Smooth muscle cell (in vitro differentiated cells): ENCODE measurements around the gene MRPL30. TPM values are rescaled to one million over a fixed set of nuclear protein-coding genes. Genes with fewer than 3 reads are reported as not detected.

ENCODE experiments used
- DNase-seq: peaks from one replicate; lab custom pipeline; 2025; ENCODE audit not compliant: unreplicated experiment; lab: John Stamatoyannopoulos, UW
- H2AFZ ChIP-seq: fragments of 200-600 bp; sonication (generic); 2 replicates; pipeline ENCODE4 v1.6.0; 2016; ENCODE audit warnings: antibody characterized with exemption, low read depth, mild to moderate bottlenecking
- H3F3A ChIP-seq: fragments of 200-600 bp; sonication (generic); 2 replicates; pipeline ENCODE4 v1.6.0; 2017; ENCODE audit warnings: antibody characterized with exemption, low read depth
- H3K27ac ChIP-seq: fragments of 200-600 bp; sonication (generic); 2 replicates; pipeline ENCODE4 v1.5.1; 2016; ENCODE audit warnings: low read depth, mild to moderate bottlenecking
- H3K27me3 ChIP-seq: fragments of 200-600 bp; sonication (generic); 2 replicates; pipeline ENCODE4 v1.6.1; 2016; ENCODE audit warnings: low read depth, mild to moderate bottlenecking
- H3K36me3 ChIP-seq: fragments of 200-600 bp; sonication (generic); 2 replicates; pipeline ENCODE4 v1.5.1; 2016; ENCODE audit warnings: low read depth
- H3K4me1 ChIP-seq: fragments of 200-600 bp; sonication (generic); 2 replicates; pipeline ENCODE4 v1.5.1; 2016; ENCODE audit warnings: low read depth
- H3K4me2 ChIP-seq: fragments of 200-600 bp; sonication (generic); 2 replicates; pipeline ENCODE4 v1.6.0; 2016; ENCODE audit warnings: mild to moderate bottlenecking
- H3K4me3 ChIP-seq: fragments of 200-600 bp; sonication (generic); 2 replicates; pipeline ENCODE4 v1.5.1; 2016; ENCODE audit warnings: mild to moderate bottlenecking
- H3K79me2 ChIP-seq: fragments of 200-600 bp; sonication (generic); 2 replicates; pipeline ENCODE4 v1.6.0; 2016; ENCODE audit warnings: low read depth, mild to moderate bottlenecking
- H3K9ac ChIP-seq: fragments of 200-600 bp; sonication (generic); 2 replicates; pipeline ENCODE4 v1.6.0; 2016; ENCODE audit warnings: low read depth
- H3K9me3 ChIP-seq: fragments of 200-600 bp; sonication (generic); replicated peaks from 2 replicates; pipeline ENCODE4 v1.5.1; 2016; ENCODE audit warnings: low read depth
- H4K20me1 ChIP-seq: fragments of 200-600 bp; sonication (generic); 2 replicates; pipeline ENCODE4 v1.6.0; 2016; ENCODE audit warnings: low read depth
- WGBS: methylation state at CpG from one replicate; pipeline ENCODE4 v1.1.7; 2016; ENCODE audit warnings: low lambda C conversion rate; 5-methylcytosine and 5-hydroxymethylcytosine counted together
- polyA plus RNA-seq: library from polyadenylated mRNA; unstranded; fragments of >200 nt; fragmentation: Nextera tagmentation; extraction: Ambion mirVana; gene quantifications from 2 replicates; pipeline ENCODE4 v1.2.1, GENCODE V29; 2016
- total RNA-seq: library from RNA; depleted of rRNA; stranded (reverse); fragments of >200 nt; gene quantifications from 2 replicates; pipeline ENCODE4 v1.2.3, GENCODE V29; 2014
- TF ChIP-seq, protein P1 (sequence below): fragments of 200-600 bp; sonication (generic); IDR thresholded peaks from 2 replicates; pipeline ENCODE4 v1.5.1; 2017; ENCODE audit warnings: borderline replicate concordance, mild to moderate bottlenecking, antibody characterized with exemption; ENCODE audit not compliant: insufficient read depth, poor library complexity, severe bottlenecking

Gene MRPL30
- total and polyA plus RNA-seq, 2 experiments from 2014 or later, result 18.8 to 23.1 TPM

DNA sequence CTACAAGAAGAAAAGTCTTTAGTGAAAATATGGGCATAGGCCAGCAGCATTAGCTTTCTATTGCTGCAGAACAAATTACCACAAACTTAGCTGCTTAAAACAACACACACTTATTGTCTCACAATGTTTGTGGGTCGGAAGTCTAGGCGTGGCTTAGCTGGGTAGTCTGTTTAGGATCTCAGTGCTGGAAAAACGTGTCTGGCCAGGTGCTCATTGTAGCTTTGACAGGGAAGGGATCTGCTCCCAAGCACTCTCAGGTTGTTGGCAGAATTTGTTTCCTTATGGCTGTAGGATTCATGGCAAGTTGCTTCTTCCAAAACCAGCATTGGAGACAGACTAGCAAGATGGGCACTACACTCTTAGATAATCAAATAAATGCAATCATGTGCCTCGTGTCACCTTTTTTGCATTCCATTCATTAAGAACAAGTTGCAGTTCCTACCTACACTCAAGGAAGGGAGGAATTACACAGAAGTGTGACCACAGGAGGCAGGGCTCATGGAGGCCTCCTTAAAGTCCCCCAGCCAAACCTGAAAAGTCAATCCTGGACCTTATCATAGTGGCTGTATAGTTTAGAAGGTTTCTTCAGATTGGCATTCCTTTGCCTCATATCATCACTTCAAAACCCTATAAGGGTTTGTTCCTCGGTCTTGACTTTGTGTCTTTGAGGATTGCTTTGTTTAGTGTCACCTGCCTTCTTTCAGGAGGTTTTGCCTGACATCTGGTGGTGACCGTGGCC, 17.3 kb downstream of the MRPL30 start:
- Histone ChIP-seq H3K79me2 (no peaks in the 10 kb centered on the region), H3K4me2 (no peak overlapping the region), H3F3A (peaks cover 4% of the 10 kb centered on the region), H3K4me1 (no peaks in the 10 kb centered on the region), H3K9ac (no peak overlapping the region), H4K20me1 (no peaks in the 10 kb centered on the region), H3K4me3 (no peak overlapping the region), H3K27me3 (no peaks in the 10 kb centered on the region), H3K9me3 (no peaks in the 10 kb centered on the region), H3K27ac (peak overlapping the region; percentile 48), H2AFZ (no peak overlapping the region), H3K36me3 (peaks cover 18% of the 10 kb centered on the region)
- DNase-seq, result no peak
- TF ChIP-seq, protein P1, sequence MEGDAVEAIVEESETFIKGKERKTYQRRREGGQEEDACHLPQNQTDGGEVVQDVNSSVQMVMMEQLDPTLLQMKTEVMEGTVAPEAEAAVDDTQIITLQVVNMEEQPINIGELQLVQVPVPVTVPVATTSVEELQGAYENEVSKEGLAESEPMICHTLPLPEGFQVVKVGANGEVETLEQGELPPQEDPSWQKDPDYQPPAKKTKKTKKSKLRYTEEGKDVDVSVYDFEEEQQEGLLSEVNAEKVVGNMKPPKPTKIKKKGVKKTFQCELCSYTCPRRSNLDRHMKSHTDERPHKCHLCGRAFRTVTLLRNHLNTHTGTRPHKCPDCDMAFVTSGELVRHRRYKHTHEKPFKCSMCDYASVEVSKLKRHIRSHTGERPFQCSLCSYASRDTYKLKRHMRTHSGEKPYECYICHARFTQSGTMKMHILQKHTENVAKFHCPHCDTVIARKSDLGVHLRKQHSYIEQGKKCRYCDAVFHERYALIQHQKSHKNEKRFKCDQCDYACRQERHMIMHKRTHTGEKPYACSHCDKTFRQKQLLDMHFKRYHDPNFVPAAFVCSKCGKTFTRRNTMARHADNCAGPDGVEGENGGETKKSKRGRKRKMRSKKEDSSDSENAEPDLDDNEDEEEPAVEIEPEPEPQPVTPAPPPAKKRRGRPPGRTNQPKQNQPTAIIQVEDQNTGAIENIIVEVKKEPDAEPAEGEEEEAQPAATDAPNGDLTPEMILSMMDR, result no peak
- 73% methylated on average over 6 of the region's 6 CpGs for WGBS

GRCh38 chr2:99200076-99200800, 19.3 kb downstream of the MRPL30 start:
- no peaks in the 10 kb centered on the region for H3K4me1 ChIP-seq
- no peak overlapping the region for H3K9ac ChIP-seq
- H3K36me3 ChIP-seq, result peaks cover 18% of the 10 kb centered on the region
- peaks cover 4% of the 10 kb centered on the region for H3F3A ChIP-seq
- H3K27me3 ChIP-seq, result no peaks in the 10 kb centered on the region
- H3K27ac ChIP-seq, result no peak overlapping the region
- no peak overlapping the region for H3K4me3 ChIP-seq
- H3K9me3 ChIP-seq, result no peaks in the 10 kb centered on the region
- no peaks in the 10 kb centered on the region for H3K79me2 ChIP-seq
- TF ChIP-seq, protein P1, result no peak
- no peaks in the 10 kb centered on the region for H4K20me1 ChIP-seq
- no peak for DNase-seq
- WGBS, result 97% methylated on average over 7 of the region's 7 CpGs
- no peak overlapping the region for H2AFZ ChIP-seq
- H3K4me2 ChIP-seq, result no peak overlapping the region

DNA sequence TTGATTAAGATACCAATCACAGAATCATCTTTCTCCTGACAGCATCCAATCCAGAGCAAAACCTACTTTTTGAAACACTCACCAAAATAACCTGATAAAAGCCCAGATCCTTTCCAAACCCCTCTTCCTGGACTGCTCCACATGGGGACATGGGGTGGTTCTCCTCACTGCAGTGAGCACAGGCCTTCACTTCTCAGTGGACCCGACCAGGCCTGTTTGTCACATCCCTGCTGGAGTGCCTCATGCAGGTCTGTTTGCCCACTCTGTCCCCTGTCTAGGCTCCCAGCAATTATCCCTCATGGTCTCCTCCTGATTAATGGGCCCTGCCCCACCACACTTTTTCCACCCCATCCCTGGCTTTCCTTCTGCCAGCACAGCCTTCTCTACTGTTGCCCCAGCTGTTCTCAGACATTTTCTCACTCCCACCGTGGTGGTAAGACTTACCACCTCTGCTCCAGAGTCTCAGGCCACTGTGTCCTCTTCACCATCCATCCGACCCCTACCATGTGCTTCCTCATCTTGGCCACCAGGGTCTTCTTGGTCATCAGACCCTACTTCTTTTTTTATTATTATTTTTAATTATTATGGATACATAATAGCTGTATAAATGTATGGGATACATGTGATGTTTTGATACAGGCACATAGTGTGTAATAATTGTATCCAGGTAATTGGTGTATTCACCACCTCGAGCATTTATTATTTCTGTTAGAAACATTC, 21.1 kb downstream of the MRPL30 start:
- Histone ChIP-seq H3K4me3 (no peak overlapping the region), H3K9me3 (no peaks in the 10 kb centered on the region), H3K36me3 (peaks cover 1% of the 10 kb centered on the region), H3K9ac (no peak overlapping the region), H4K20me1 (no peaks in the 10 kb centered on the region), H2AFZ (no peak overlapping the region), H3K4me1 (no peaks in the 10 kb centered on the region), H3F3A (peaks cover 4% of the 10 kb centered on the region), H3K27ac (no peak overlapping the region), H3K4me2 (no peak overlapping the region), H3K79me2 (no peaks in the 10 kb centered on the region), H3K27me3 (no peaks in the 10 kb centered on the region)
- WGBS, result 95% methylated on average over 4 of the region's 4 CpGs
- DNase-seq, result no peak
- TF ChIP-seq, protein P1, result no peak
